Activated CD4-positive, alpha-beta T cell treated with anti-CD3 and anti-CD28 coated beads for 1 hour (primary cell): Measurements from ENCODE around the gene RBM4B.

Source experiments
- DNase-seq: peaks from one replicate; pipeline ENCODE4 v3.0.0-alpha.2; 2020

The RBM4B gene

DNA sequence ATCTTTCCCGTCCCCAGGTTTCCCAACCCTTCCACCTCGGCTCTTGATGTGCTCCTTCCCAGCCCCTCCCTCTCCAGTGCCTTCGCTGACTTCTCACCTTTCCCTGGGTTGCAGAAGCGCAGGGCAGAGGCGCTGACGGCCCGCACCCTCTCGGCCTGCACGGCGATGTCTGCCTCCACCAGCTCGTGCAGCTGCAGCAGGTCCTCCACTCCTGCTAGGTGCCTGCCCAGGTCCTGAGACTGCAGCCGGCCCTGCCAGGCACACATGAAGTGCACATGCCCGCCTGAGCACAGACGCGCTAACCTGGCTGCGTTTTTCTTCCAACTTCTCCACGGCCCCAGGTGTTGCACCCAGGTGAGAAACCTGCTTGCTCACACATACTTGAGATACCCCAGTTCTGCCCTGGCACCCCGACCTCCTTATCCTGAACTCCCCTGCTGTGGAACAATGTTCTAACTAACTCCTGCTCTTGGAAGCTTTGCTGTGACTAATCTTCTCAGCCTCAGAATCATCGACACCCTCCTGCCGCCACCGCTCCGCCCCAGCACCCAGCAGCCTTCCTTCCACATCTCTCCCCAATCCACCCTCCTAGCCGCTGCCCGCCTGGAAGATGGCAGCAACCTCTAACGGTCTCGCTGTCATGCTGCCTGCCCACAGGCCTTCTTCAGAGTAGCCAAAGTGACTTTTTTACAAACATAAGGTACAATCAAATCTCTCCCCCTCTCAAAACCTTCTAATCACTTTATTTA, 28.1 kb upstream of the RBM4B start:
- DNase-seq = no peak

DNA sequence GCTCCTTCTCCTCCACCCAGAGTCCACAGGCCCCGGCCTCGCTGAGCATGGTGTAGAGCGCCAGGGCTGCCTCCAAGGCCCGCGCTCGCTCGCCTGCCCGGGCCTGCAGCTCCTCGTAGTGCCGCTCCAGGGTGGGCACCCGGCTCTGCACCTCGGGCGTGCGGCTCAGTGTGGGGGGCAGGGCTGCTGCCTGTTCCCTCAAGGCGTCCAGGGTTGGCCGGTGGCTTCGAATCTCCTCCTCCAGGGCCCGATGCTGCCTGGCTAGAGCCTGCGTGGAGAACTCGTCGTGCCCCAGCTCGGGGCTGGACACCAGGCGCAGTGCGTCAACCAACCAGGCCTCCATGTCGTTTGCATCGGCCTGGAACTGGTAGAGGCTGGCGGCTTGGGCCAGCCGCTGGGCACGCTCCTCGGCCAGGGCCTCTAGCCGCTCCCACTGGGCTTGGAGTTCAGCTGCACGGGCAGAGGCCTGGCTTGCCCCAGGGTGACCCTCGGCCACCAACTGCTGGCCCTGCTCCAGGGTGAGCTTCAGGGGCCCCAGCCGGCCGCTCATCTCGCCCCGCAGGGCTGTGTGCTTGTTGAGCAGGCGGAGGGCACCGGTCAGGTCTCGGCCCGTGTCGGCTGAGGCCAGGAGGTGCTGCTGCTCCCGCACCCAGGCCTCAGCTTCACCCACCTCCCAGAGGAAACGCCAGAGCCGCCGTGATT, 27.1 kb upstream of the RBM4B start:
- DNase-seq = no peak

DNA sequence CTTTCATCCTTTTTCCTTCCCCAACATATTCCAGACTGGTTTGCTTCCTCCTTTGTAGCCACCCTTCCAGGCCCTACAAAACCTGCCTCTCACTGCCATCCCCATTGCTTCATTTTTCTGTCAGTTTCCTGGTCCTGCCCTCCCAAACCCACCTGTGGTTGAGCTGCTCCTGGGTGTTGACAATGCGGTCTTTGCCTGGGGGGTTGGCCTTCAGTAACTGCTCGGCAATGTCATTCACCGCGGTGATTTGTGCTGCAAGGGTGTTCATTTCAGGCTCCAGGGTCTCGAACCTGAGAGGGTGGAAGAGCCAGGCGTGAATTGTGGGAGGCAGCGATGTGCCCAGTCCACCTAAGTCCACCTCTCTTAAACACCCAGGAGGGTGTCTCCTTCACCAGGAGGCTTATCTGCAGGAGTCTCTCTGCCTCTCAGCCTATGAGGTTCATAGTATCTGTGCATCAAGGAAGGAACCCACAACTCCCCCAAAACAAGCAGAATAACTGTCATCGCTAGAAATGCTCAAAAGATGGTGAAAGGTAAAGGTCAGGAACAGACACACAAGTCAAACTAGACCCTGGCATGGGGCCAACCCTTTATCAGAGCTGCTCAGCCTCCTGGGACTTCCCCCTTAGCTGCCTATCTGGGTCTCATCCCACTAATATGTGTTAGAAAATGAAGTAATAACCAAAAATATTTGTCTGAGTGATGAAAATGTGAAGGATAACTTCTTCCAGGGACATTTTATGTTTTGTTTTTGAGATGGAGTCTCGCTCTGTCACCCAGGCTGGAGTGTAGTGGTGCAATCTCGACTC, 23.9 kb upstream of the RBM4B start:
- DNase-seq = no peak

DNA sequence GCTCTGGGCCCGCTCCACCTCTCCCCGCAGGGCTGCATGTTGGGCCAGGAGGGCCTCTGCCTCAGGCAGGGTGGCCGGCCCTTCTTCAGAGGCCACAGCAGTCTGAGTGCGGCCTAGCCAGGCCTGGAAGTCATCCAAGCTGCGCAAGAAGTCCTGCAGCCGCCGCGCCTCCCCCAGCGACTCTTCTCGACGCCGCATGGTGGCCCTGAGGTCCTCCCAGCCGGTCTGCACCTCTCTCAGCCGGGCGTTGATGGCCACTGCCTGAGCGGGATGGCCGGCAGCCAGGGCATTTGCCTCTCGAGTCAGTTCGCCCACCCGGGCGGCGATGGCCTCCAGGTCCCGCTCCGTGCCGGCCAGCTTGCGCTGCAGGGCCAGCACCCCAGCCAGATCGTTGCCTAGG, 23.1 kb upstream of the RBM4B start:
- no peak for DNase-seq

DNA sequence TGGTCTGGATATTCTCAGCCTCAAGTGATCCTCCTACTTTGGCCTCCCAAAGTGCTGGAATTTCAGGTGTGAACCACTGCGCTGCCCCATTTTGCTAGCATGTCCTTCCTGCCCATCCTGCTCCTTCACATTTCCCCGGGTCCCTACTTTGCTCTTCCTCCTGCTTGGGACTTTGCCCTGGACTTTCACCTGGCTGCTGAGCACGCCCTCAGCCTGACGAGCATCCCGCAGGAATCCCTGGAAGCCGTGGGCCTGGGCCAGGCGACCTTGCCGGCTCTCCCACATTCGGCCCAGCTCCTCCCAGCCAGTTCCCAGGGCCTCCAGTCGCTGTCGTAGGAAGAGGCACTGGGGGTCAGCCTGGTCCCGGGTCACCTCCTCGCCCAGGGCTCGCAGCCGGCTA, 22.6 kb upstream of the RBM4B start:
- DNase-seq = no peak

DNA sequence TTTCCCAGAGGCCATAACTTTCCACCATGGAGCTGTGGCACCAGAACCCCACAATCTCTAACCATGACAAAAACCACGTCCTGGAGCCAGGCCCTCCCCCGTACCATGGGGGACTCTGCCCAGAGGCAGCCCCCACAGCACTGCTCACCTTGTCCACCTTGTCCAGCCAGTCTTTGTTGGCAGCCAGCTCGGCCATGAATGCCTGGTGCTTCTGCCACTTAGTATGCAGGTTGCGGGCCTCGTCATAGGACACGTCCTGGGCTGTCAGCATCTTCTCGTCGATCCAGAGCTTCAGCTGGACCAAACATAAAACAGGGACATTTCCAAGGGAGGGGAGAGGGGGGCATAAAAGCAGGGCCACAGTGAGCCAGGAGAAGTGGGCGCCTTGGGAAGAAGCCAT, 20.8 kb upstream of the RBM4B start:
- DNase-seq = no peak

DNA sequence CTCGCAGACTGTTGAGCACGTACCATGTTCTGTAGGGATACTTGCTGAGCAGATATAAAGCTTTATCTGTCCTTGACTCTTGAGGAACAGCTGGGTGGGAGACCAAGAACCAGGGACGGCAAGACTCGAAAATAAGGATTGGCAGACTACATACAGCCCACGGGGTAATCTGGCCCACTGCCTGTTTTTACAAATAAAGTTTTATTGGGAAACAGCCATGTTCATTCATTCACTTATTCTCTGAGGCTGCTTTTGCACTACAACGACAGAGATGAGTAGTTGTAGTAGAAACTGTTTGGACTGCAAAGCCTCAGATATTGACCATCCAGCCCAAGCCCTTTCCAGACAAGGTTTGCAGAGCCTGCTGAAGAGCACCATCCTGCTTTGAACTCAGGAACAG, 20.3 kb upstream of the RBM4B start:
- DNase-seq = no peak

DNA sequence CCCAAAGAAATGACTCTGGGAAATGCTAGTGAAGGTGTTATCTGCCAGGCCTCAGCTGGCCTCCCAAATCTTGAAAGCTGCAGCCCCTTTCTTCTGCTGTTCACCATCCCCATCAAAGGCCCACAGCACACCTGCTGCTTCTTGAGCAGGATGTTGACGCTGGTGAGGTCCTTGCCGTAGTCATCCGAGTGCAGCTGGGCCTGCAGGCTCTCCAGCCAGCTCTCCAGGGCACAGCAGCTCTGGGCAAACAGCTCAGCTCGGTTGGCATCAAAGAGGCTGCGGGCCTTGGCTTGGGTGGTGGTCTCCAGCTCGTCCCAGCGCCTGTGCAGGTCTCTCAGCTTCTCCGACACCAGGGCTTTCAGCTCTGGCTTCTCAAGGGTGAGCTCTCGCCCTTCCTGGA, 18.5 kb upstream of the RBM4B start:
- no peak for DNase-seq

DNA sequence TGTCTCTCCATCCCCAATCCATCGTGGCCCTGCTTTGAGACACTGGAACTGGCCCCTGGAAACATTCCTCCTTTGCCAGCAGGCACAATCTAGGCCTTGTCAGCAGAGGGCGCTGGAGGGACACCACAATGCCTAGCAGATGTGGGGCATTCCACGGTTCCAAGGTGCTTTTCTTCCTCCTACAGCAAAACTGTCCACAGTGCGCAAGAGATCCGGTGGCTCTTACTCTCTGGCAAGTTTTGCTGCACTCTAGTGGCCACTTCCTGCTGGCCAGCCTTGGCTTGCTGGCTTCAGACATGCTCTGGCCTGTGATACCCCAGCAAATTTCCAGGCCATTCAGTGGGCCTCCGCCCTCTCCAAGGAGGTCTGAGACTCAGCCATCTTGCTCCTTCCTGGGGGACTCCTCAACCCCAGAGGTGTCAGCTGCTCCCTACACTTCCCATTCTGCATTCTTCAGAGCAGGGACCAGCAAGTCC, 17.1 kb upstream of the RBM4B start:
- DNase-seq = peak; percentile 72

DNA sequence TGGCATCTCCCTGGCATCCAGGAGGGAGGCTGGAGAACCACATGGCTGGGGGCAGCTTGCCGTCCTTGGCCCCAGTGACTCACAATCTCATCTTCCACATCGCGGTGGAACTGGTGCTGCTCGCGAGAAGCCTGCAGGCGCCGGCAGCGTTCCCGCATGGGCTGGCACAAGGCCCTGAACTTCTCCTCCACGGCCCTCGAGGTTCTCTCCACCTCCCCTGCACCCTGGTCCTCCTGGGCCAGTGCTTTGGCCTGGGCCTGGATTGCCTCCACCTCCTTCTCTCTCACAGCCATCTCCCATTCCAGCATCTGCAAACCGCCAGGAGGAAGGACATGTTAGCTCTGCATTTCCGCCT, 16.3 kb upstream of the RBM4B start:
- DNase-seq = no peak

DNA sequence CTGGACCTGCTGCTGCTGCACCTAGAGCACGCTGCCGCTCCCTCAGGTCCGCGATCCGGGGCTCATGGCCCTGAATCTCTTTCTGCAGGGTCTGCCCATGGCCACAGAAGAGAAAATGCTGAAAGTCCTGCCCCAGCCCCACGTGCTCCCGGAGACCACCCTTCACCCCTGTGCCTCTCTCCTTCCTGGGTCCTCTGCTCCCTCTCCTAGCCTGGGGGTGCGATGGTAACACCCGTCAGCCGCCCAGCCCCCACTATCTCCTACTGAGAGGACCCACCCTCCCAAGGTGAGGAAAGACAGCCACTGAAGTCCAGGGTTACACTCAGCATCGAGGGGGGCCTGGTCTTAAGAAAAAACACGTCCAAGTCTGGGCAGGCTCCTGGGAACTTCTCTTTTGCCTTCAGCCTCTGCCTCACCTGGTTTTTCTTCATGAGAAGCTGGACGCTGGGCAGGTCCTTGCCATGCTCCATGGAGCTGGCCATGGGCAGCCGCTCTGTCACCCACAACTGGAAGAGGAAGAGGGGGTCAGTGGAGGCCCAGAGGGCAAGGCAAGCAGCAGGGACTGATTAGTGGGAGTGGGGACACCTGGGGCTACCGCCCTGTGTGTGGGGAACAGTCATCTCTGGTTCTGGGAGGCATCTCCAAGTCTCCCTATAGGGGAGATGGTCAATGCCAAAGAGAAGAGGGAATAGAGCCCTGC, 15.8 kb upstream of the RBM4B start:
- DNase-seq = no peak

DNA sequence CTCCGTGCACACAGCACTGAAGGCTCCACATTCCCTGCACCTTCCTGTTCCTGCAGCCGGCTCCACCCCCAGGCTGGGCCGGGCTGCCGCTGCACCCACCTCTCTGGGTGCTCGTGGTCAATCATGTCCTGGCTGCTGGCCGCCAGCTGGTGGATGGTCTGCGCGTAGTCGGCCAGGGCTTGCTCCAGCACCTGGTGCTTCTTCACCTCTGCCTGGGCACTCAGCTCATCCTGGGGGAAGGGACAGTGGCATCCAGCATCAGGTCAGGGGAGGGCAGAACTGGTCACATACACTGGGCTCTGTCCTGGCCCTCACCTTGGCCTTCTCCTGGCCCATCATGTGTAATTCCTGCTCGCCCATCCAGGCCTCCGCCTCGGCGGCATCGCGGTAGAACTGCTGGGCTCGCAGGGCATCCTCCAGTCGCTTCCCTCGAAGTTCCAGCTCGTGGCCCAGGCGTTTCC, 15.2 kb upstream of the RBM4B start:
- DNase-seq = no peak

DNA sequence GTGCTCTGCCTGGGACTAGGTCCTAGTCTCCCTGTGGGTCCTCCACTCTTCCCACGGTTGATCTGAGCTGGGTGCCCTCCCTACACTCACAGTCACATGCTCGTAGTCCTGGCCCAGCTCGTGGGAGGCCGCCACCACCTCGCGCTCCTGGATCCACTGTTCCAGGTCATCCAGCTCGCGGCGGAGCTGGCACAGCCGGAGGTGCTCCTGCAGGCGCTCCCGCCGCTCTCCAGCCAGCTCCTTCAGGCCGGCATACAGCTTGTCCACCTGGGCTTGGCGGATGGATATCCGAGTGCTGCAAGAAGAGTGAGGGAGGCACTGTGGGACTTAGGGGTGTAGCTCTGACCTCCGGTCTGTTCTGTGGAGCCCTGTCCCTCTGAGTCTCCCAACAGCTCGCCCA, 14.8 kb upstream of the RBM4B start:
- DNase-seq = no peak

DNA sequence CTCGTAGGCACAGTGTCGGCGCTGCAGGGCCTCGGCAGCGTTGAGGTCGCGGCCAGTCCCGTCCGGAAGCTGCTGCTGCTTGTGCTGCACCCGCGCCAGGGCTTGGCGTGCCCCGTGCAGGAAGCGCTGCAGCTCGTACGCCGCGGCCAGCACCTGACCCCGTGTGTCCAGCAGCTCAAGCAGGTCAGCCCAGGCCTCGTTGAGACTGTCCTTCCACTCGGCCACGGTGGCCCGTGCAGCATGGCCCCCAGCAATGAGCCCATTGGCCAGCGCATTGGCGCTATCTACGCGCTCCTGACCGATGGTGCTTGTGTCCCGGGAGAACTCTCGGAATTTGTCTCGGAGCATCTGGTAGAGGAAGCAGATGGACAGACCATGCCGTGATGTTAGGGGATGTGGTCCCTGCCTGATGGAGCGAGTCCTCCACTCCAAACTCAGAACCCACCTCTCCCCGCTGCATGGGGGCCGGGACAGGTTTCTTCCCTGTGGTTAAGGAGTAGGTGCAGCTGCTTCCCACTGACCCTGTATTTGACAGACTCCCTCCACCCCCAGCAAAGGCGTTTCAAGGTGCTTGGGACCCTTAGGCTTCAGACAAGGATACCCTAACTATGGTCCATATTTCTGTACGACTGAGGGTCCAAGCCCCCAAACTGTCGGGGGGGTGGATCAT, 13.8 kb upstream of the RBM4B start:
- no peak for DNase-seq

DNA sequence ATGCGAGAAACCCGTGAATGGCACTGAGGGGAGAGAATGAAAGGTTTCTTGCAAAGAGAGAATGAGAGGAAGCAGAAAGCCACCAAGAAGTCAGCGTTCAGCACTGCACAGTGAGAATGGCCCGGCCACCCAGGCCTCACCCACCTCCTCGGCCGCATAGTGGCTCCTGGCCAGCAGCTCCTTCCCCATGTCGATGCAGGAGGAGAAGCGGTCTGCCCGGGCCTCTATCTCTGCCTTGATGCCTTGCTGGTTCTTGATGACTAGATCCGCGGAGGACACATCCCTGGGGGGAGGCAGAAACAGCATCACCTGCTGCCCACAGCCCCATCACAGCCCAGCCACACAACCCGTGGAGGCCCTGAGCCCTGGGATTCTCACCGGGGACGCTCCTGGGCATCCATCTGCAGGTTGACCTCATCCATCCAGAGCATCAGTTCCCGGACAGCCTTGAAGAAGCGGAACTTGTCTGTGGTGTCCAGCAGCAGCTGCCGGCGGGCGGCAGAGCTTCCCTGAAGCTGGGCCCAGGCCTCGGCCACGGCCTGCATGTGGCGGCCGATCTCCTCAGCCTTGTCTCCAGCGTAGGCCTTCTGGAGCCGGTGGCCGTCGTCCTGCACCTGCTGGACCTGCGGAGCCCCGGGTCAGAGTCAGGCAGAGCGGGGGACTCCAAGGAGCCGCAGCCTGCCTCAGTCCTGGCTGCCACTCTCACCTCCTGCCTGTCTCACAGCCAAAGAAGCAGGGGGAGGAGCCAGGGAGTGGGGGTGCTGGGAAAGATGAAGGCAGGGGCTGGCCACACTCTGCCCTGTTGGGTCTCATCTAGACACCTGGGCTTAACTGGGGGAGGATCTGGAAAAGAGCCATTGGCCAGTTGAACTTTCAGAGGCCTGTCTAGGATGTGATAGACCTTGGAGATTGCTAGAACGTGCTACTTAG, 12.2 kb upstream of the RBM4B start:
- DNase-seq = no peak

DNA sequence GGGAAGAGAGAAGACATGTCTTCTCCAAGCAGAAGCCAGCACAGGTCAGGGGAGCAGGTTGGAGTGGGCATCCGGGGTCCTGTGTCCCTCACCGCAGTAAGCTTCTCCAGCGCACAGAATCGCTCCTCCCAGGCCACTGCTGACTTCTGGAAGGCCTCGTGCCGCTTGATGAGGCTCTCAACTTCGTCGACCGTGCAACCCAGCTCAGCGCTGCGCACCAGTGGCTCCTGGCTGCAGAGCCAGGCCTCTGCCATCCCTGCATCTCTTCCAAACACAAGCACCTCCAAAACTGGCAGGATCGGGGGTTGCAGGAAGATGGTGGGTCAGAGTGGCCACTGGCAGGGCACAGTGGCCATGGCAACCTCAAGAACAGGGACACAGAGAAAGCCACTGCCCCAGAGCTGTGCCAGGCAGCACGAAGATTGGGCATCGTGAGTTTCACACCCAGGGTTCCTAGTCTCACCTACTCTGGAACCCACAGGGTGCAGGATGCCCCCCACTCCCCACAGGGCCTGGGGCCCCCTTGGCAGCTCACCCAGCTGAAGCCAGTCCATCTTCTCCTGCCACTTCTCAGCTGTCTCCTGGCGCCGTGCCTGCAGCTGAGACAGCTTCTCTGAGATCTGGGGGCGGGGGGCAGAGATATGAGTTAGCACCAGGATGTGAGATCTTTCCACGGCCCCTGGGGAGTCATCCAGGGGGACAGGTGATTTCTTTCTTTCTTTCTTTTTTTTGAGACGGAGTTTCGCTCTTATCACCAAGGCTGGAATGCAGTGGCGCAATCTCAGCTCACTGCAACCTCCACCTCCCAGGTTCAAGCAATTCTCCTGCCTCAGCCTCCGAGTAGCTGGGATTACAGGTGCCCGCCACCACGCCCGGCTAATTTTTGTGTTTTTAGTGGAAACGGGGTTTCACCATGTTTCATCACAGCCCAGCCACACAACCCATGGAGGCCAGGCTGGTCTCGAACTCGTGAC, 11.2 kb upstream of the RBM4B start:
- DNase-seq = no peak

DNA sequence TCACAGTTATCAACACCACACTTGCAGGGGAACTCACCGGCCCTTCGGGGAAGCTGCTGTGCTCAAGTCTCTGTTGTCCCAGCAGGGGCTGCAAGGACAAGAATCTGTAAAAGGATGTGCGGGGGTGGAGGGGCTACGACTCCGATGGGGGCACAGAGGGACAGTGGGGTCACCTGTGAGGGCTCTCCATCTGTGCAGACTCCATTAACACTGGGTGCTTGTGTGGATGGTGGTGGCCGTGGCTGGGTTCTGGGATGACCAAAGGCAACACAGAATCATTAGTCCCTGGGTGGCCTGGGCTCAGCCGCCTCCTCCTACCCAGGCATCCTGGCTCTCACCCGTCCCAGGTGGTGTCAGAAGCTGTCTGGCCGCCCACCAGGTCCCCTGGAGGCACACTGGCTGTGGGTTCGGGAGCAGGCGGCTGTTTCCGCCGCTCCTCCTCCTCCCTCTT, 10.2 kb upstream of the RBM4B start:
- no peak for DNase-seq

DNA sequence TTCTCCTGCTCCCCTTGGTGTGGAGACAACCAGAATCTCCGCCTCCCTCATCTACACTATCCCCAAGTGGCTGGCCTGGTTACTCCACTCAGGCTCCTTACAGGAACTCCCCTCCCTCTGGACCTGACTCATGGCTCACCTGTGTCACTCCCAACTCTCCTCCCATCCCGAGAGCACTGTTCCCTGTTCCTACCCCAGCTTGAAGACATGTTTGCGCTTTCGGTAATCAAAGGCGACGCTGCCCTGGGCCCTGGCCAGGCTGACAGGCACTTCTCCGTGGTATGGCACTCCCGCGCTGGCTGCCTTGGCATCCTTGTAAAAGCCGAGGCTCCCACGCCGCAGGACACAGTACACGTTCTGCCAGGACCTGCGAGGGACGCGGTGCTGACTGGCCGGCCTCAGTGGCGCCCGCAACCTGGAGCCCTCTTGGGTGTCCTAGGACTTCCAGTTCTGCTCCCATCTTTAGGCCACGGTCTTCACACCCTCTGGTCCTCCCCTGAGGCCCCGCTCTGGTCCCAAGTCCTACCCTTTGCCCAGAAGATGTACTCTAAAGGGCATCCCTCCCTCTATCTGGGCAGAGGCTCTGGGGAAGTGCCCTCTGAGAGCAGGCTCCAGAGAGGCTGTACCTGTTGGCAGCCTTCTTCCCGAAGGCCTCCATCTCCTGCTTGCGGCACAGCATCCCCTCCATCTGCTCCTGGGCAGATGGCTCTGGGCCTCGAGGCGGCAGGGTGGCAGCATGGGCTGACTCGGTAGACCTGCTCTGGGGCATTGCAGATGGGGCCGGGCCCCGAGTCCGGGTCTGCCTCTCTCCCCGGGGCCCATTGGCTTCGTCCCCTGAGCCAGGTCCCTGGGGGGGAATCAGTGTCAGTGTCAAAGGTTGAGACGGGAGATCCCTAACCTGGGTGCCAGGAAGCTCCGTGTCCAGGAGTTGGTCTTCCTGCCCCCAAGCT, 9.4 kb upstream of the RBM4B start:
- no peak for DNase-seq
